Measurements from ENCODE around the gene KIF22. TPM values are rescaled to one million over a fixed set of nuclear protein-coding genes. Genes with fewer than 3 reads are reported as not detected.

Gene KIF22
- total RNA-seq, 4 donors from 2014 or later: 37.6 to 159 (median 59.5) TPM

- intact Hi-C loops (cut with DNase I; ENCODE audit: low total_unique reads) (no loop called here), in situ Hi-C loops (cut with MboI; ENCODE audit: low pct_ligation_motif_present in 1 of 4, low pct_unique_long_range_greater_than_20kb in 1 of 4, low sequenced_read_pairs in 3 of 4) (loop anchor here in 1 of 4 donors (10.0 kb wide), 1 partner anchor 154 kb away; no protein-coding TSS in a partner anchor)
- H3K9me3 ChIP-seq: no peaks in the 10 kb centered on the region
- no peak overlapping the region for H3K4me3 ChIP-seq
- peak; percentile 88 for DNase-seq
- peaks cover 0 to 37% (median 18%) of the 10 kb centered on the region in 4 donors for H3K36me3 ChIP-seq
- H3K27ac ChIP-seq: no peak overlapping the region
- 32% methylated on average over 15 of the region's 15 CpGs; no CpG with 5 or more reads in 1 of the 2 donors for WGBS, 2 donors (ENCODE audit: low coverage in 1 of 2)
- no peak for TF ChIP-seq POLR2A (IDR thresholded peaks at IDR 0.05)
- TF ChIP-seq, protein P1, sequence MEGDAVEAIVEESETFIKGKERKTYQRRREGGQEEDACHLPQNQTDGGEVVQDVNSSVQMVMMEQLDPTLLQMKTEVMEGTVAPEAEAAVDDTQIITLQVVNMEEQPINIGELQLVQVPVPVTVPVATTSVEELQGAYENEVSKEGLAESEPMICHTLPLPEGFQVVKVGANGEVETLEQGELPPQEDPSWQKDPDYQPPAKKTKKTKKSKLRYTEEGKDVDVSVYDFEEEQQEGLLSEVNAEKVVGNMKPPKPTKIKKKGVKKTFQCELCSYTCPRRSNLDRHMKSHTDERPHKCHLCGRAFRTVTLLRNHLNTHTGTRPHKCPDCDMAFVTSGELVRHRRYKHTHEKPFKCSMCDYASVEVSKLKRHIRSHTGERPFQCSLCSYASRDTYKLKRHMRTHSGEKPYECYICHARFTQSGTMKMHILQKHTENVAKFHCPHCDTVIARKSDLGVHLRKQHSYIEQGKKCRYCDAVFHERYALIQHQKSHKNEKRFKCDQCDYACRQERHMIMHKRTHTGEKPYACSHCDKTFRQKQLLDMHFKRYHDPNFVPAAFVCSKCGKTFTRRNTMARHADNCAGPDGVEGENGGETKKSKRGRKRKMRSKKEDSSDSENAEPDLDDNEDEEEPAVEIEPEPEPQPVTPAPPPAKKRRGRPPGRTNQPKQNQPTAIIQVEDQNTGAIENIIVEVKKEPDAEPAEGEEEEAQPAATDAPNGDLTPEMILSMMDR (IDR thresholded peaks at IDR 0.05): peak; percentile 87 to 93 (median 88)
- peak in 2 of 3 donors; percentile 65 to 71 for TF ChIP-seq POLR2AphosphoS5 (IDR thresholded peaks at IDR 0.05)
- H3K4me1 ChIP-seq: no peaks in the 10 kb centered on the region
- H3K27me3 ChIP-seq: no peaks in the 10 kb centered on the region
Observed at GRCh38 chr16:29848420-29849297, 58.1 kb downstream of the KIF22 start.

GRCh38 chr16:29849505-29849904, 59.0 kb downstream of the KIF22 start:
- H3K27ac ChIP-seq: peak overlapping the region in 1 of 4 donors; percentile 22
- no peak for DNase-seq
- H3K4me3 ChIP-seq: no peak overlapping the region
- 57 to 69% methylated on average over 3 to 5 of the region's 5 CpGs for WGBS, 2 donors (ENCODE audit: low coverage in 1 of 2)
- no peaks in the 10 kb centered on the region for H3K9me3 ChIP-seq
- H3K27me3 ChIP-seq: no peaks in the 10 kb centered on the region
- H3K4me1 ChIP-seq: no peaks in the 10 kb centered on the region
- TF ChIP-seq EP300 (IDR thresholded peaks at IDR 0.05; ENCODE audit: low read depth): no peak
- TF ChIP-seq POLR2AphosphoS5 (IDR thresholded peaks at IDR 0.05): peak in 1 of 3 donors; percentile 3
- H3K36me3 ChIP-seq: peaks cover 0 to 35% (median 17%) of the 10 kb centered on the region in 4 donors
- intact Hi-C loops (cut with DNase I; ENCODE audit: low total_unique reads) (no loop called here), in situ Hi-C loops (cut with MboI; ENCODE audit: low pct_ligation_motif_present in 1 of 4, low pct_unique_long_range_greater_than_20kb in 1 of 4, low sequenced_read_pairs in 3 of 4) (loop anchor here in 1 of 4 donors (10.0 kb wide), 1 partner anchor 155 kb away; no protein-coding TSS in a partner anchor)

DNA sequence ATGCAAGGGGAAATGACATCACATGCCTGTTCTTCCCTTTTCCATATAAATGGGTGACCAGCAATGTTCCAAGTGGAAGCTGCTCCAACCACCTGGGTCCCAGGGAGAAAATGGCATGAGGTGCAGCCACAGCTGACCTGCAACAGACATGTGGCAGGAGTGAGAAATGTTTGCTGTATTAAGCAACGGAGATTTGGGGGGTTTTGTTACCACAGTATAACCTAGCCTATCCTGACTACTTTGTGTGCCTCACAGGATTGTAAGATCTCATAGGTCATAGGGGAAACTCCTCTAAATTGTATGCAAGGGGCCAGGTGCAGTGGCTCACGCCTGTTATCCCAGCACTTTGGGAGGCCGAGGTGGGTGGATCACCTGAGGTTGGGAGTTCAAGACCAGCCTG, 60.4 kb downstream of the KIF22 start:
- Histone ChIP-seq H3K4me3 (no peak overlapping the region), H3K27ac (no peak overlapping the region), H3K4me1 (no peaks in the 10 kb centered on the region), H3K27me3 (no peaks in the 10 kb centered on the region), H3K36me3 (peaks cover 0 to 20% (median 9%) of the 10 kb centered on the region in 4 donors), H3K9me3 (no peaks in the 10 kb centered on the region)
- in situ Hi-C loops (cut with MboI; ENCODE audit: low pct_ligation_motif_present in 1 of 4, low pct_unique_long_range_greater_than_20kb in 1 of 4, low sequenced_read_pairs in 3 of 4) (loop anchor here in 2 of 4 donors (25.0 kb wide), 1 partner anchor 161 kb away; the partner anchor contains the start of genes C16orf92 (in 2 of the 2) and DOC2A (in 2 of the 2)), intact Hi-C loops (cut with DNase I; ENCODE audit: low total_unique reads) (loop anchor here (10.0 kb wide), 1 partner anchor 146 kb away; no protein-coding TSS in a partner anchor)
- no peak for TF ChIP-seq POLR2A (IDR thresholded peaks at IDR 0.05)
- DNase-seq: no peak
- WGBS, 2 donors (ENCODE audit: low coverage in 1 of 2): 92% methylated on average over 3 of the region's 3 CpGs; no CpG with 5 or more reads in 1 of the 2 donors

GRCh38 chr16:29852654-29853053, 62.1 kb downstream of the KIF22 start:
- TF ChIP-seq, protein P1 (IDR thresholded peaks at IDR 0.05): no peak
- TF ChIP-seq POLR2AphosphoS5 (IDR thresholded peaks at IDR 0.05) (peak; percentile 32 to 46 (median 45)), POLR2A (IDR thresholded peaks at IDR 0.05) (no peak), EP300 (IDR thresholded peaks at IDR 0.05; ENCODE audit: low read depth) (no peak)
- Histone ChIP-seq H3K27ac (peak overlapping the region in 3 of 4 donors; percentile 25 to 48 (median 43)), H3K36me3 (peaks cover 0 to 3% (median under 1%) of the 10 kb centered on the region in 4 donors), H3K4me3 (no peak overlapping the region), H3K4me1 (no peaks in the 10 kb centered on the region), H3K9me3 (no peaks in the 10 kb centered on the region), H3K27me3 (no peaks in the 10 kb centered on the region)
- in situ Hi-C loops (cut with MboI; ENCODE audit: low pct_ligation_motif_present in 1 of 4, low pct_unique_long_range_greater_than_20kb in 1 of 4, low sequenced_read_pairs in 3 of 4) (loop anchor here in 2 of 4 donors (25.0 kb wide), 1 partner anchor 160 kb away; the partner anchor contains the start of genes C16orf92 (in 2 of the 2) and DOC2A (in 2 of the 2)), intact Hi-C loops (cut with DNase I; ENCODE audit: low total_unique reads) (loop anchor here (10.0 kb wide), 1 partner anchor 148 kb away; no protein-coding TSS in a partner anchor)
- WGBS, 2 donors (ENCODE audit: low coverage in 1 of 2): 62 to 64% methylated on average over 3 to 7 of the region's 7 CpGs
- no peak for DNase-seq
